Measurements from ENCODE around the gene RBM12.

DNA sequence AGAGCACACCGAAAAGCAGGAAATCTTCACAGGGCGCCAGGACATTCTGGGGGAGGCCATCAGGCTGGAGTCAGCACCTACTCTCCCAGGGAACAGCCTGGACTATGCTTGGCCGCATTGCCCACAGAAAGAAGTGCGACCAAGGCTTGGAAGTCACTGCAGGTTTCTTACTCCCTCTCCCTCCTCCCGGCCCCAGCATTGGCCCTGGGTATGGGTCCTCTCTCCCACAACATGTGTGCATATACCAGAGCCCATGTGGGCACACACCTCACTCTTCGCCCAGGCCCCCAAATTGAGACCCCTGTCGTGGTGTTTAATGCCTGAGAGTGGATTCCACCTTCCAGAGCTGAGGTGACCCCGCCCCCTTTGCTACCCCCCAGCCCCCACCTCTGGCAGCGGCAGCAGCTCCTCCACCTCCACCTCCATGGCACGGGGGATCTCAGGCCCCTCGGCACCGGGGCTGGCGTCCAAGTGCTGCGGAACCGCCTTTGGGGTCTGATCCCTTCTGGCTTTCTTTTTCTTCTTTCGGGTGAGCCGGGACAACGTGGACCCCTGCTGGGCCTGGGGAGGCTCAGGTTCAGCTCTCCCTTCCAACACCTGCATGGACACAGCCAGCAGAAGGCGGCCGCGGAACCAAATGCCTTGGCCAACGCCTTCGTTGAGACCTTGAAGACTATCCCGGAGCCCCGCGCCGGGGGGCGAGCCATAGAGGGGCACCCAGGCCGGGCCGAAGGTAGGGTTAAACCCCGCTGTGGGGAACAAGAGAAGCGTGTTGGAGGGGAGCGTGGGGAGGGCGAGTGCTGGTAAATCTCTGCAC, 64.3 kb downstream of the RBM12 start:
- no peak for TF ChIP-seq POLR2A (IDR thresholded peaks at IDR 0.05; ENCODE audit: low read length)
- TF ChIP-seq GATA1 (IDR thresholded peaks at IDR 0.05; ENCODE audit: low read depth, low read length): no peak
